Measurements from ENCODE around the gene AAMDC.

GRCh38 chr11:77873345-77873744, 52.4 kb downstream of the AAMDC start:
- TF ChIP-seq POLR2A (IDR thresholded peaks at IDR 0.05; ENCODE audit: low read length) = no peak
- no peak for TF ChIP-seq GATA1 (IDR thresholded peaks at IDR 0.05; ENCODE audit: low read depth, low read length)
